ENCODE measurements around the gene TRRAP.

The TRRAP gene

DNA sequence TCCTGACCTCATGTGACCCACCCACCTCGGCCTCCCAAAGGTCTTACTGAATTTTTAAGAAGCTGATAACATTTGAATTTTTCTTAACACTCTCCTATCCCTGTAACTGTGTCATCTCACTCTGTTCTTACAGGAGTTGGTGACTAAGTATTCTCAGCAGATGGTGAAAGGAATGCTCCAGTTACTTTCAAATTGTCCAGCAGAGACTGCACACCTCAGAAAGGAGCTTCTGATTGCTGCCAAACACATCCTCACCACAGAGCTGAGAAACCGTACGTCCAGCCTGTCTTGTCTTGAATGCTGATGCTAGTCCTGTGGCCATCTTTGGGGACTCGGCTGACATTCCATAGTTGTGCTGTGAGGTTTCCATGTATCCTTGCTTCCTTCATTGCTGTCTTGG lies 24.9 kb downstream of the TRRAP start:
- DNase-seq = no peak

- no peak for DNase-seq
Observed at GRCh38 chr7:98907570-98907969, 29.2 kb downstream of the TRRAP start.

DNA sequence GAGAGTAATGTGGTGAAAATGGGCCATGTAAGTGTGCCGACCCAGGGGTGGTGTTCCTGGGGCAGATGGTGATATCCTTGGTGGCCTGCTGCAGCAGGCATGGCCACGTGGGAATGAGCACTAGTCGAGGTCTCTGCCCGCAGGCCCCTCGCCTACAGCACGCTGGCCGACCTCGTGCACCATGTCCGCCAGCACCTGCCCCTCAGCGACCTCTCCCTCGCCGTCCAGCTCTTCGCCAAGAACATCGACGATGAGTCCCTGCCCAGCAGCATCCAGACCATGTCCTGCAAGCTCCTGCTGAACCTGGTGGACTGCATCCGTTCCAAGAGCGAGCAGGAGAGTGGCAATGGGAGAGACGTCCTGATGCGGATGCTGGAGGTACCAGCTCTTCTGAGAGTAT lies 30.3 kb downstream of the TRRAP start:
- no peak for DNase-seq

GRCh38 chr7:98909487-98909886 lies 31.2 kb downstream of the TRRAP start:
- DNase-seq = no peak

DNA sequence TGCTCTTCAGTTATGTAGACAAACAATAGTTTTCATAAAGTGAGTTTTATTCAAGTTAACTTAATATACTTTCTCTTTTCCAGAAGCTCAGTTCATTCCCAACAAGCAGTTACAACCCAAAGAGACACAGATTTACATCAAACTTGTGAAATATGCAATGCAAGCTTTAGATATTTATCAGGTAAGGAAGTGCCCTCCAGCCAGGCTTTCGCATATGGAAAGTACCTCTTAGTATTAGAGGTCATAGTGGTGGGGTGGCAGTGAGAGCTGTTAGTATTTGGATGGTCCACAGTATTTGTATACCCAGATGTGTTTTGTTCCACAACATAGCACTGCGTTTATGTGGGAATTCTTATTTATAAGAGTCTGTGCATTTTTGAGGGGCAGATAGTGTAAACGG lies 32.1 kb downstream of the TRRAP start:
- DNase-seq = no peak

GRCh38 chr7:98911916-98912315 lies 33.6 kb downstream of the TRRAP start:
- DNase-seq = peak; percentile 26

GRCh38 chr7:98913026-98913425 lies 34.7 kb downstream of the TRRAP start:
- DNase-seq = no peak

DNA sequence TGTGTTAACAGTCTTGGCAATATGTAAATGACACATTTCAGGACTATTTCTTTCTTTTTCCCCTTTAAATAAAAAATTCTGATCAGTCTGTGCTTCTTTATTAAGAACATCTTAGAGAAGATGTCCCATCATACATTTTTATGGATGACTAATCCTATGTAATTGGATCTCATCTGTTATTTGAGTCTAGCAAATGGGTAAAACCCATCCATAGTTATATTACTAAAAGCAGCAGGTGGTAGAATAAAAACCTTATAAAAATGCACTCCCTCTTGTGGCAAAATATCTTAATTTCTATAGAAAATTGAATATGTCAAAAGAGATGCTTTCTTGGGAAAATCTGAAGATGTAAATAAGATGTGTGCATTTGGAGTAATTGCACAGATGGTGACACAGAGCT lies 35.3 kb downstream of the TRRAP start:
- no peak for DNase-seq

GRCh38 chr7:98917331-98917730 lies 39.0 kb downstream of the TRRAP start:
- DNase-seq = no peak

DNA sequence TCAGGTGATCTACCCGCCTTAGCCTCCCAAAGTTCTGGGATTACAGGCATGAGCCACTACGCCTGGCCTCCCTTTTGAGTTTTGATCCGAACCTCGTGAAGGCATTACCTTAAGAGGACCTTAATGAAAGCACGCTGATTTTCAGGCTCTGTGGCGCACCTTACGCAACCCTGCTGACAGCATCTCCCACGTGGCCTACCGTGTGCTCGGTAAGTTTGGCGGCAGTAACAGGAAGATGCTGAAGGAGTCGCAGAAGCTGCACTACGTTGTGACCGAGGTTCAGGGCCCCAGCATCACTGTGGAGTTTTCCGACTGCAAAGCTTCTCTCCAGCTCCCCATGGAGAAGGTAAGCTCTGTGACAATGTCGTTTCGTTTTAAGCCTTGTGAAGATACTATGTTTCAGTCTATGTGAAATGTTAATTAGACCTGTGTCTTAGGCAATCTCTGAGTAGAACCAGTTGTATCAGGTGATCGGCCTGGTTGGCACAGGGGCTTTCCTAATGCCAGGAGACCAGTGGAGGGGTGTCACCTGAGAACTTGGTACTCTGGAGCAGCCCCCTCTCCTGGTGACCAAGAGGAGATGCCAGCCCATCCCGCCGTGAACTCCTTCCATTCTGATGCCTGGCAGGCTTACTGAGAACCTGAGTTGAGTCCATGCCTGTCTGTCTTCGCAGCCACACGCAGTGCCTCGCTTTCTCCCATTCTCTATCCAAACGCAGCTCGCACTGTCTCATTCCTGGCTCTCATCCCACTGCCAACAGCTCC lies 43.5 kb downstream of the TRRAP start:
- DNase-seq = no peak

- no peak for DNase-seq
Observed at GRCh38 chr7:98922392-98923187, 44.3 kb downstream of the TRRAP start.

- DNase-seq = no peak
Observed at GRCh38 chr7:98923512-98923911, 45.2 kb downstream of the TRRAP start.

DNA sequence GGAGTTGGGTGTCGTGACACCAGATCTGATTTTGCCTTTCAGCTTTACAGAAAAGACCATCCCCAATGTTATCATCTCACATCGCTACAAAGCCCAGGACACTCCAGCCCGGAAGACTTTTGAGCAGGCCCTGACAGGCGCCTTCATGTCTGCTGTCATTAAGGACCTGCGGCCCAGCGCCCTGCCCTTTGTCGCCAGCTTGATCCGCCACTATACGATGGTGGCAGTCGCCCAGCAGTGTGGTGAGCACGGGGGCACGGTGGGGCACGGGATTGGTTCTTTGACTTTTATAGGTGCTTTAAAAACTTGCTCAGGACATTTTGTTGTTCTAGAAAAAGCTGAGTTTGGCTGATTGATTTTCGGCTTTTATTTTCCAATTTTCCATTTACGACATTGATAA lies 48.8 kb downstream of the TRRAP start:
- DNase-seq = no peak

DNA sequence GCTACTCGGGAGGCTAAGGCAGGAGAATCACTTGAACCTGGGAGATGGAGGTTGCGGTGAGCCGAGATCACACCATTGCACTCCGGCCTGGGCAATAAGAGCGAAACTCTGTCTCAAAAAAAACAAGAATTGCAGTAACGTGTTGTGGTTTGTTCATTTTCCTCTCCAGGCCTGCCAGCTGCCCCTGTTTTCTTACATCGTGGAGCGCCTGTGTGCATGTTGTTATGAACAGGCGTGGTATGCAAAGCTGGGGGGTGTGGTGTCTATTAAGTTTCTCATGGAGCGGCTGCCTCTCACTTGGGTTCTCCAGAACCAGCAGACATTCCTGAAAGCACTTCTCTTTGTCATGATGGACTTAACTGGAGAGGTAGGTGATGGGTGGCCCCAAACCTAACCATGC lies 52.1 kb downstream of the TRRAP start:
- no peak for DNase-seq

DNA sequence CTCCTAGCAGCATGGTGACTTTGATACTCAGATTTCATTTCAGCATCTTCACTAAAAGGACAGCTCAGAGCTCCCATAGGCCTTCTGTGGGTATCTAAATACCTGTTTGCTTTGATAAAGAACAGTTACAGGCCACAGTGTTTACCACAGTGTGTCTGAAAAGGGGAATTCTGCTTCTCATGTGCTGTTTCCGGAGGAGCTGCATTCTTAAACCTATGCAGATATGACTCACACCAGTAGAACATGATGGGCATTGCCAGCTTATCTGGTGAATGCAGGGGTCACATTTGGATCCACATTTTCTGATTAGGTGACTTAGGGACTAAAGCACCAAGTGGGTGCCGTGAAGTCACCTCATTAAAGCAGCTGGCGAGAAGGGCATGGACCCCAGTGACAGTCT lies 52.6 kb downstream of the TRRAP start:
- DNase-seq = no peak

- DNase-seq = no peak
Observed at GRCh38 chr7:98933321-98933720, 55.0 kb downstream of the TRRAP start.

- DNase-seq = no peak
Observed at GRCh38 chr7:98934267-98934666, 55.9 kb downstream of the TRRAP start.

- no peak for DNase-seq
Observed at GRCh38 chr7:98935811-98936210, 57.5 kb downstream of the TRRAP start.

DNA sequence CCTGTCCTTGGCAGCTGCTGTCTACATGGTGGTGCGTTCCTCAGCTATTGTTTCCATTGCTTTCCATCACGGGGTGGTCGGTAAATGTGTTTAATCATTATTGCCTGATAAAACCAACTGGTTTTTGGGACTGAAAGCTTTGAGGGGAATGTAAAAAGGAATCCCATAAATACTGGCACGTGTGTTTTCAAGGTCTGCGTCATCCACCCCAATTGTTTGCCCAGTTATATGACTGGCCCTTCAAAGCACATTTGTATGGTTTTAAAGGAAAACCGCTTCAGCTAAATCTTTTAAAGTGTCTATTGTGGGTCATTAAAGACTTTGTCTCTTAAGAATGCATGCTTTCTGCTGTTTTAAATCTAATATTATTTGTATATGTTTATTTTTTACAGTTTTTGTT lies 65.0 kb downstream of the TRRAP start:
- DNase-seq = no peak

DNA sequence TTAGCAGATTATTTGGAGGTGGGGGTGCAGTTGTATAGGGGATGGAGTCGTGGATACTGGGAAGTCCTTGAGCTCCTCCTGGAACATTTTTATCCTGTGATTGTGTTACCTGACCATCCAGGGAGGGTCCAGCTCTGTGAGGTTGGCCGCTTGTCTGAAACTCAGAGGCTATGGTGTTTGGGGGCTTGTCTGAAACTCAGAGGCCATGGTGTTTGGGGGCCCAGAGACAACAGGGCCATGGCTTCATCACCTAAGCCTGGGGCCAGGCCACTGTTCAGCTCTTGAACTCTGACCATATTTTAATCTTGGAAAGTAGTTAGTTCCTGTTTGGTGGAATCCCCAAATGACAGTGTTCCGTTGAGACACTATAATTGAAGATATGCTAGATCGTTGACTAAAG lies 66.1 kb downstream of the TRRAP start:
- no peak for DNase-seq

- DNase-seq = no peak
Observed at GRCh38 chr7:98945852-98946251, 67.5 kb downstream of the TRRAP start.

- DNase-seq = no peak
Observed at GRCh38 chr7:98946389-98946788, 68.1 kb downstream of the TRRAP start.

GRCh38 chr7:98949336-98950044 lies 71.2 kb downstream of the TRRAP start:
- DNase-seq = no peak

DNA sequence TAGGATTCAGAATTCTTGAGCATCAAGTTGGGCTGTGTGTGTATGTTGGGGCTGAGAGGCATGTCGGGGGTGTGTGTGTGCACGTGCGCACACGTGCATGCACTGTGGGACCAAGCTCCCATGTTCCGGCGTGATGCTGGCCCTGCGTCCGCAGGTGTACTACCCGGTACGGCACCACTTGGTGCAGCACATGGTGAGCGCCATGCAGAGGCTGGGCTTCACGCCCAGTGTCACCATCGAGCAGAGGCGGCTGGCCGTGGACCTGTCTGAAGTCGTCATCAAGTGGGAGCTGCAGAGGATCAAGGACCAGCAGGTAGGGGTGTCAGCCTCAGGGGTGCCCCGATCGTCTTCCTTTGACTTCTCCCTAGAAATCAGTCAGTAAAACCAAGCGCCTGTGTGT lies 77.7 kb downstream of the TRRAP start:
- no peak for DNase-seq

Measured in eye (tissue), 1 donor.